Prostate gland (tissue), 2 donors: ENCODE results near the gene MAN2C1.

Experiments used
- CTCF ChIP-seq, 4 experiments: fragments of 200-600 bp in 2 of 4; fragments of 450-650 bp in 2 of 4; sonication (generic) in 2 of 4; IDR thresholded peaks; 1 replicate in 3 of 4; 2 replicates in 1 of 4; pipeline ENCODE4 v1.5.1; 2016 to 2019; ENCODE audit warnings: antibody characterized with exemption in 4 of 4, mild to moderate bottlenecking in 2 of 4, moderate library complexity in 2 of 4
- POLR2AphosphoS5 ChIP-seq: sonication (generic); formaldehyde crosslinking; IDR thresholded peaks from one replicate; pipeline ENCODE4 v1.6.1; 2017; ENCODE audit warnings: antibody characterized with exemption

DNA sequence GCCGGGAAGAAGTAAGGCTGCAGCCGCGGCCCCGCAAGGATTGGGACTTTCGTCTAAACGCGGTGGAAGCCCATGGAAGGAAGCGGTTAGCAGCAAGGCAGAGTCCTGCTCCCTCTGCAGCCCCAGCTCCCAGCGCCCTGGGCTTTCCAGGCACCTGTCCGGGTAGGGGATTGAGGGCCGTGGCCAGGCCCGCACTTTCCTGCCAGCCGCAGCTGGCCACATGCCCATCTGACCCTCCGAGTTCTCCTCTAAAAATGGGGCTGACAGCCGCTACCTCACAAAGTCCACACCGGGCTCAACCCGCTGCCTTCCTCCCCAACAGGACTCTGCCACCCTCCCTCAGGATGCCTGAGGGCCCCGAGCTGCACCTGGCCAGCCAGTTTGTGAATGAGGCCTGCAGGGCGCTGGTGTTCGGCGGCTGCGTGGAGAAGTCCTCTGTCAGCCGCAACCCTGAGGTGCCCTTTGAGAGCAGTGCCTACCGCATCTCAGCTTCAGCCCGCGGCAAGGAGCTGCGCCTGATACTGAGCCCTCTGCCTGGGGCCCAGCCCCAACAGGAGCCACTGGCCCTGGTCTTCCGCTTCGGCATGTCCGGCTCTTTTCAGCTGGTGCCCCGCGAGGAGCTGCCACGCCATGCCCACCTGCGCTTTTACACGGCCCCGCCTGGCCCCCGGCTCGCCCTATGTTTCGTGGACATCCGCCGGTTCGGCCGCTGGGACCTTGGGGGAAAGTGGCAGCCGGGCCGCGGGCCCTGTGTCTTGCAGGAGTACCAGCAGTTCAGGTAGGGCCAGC, 19.7 kb downstream of the MAN2C1 start:
- no peak for TF ChIP-seq CTCF (IDR thresholded peaks at IDR 0.05)
- TF ChIP-seq POLR2AphosphoS5 = no peak
